Measurements from ENCODE around the gene AGTRAP.

The AGTRAP gene

GRCh38 chr1:11697893-11698210 lies 38.1 kb upstream of the AGTRAP start:
- no peak for TF ChIP-seq TAF1 (IDR thresholded peaks at IDR 0.05; ENCODE audit: borderline replicate concordance, insufficient read depth, low read length)
- no peak for TF ChIP-seq SIN3A (IDR thresholded peaks at IDR 0.05; ENCODE audit: borderline replicate concordance, insufficient read depth, low read length)
- no peak for TF ChIP-seq FOXP2 (optimal IDR thresholded peaks at IDR 0.05; ENCODE audit: borderline replicate concordance, extremely low read depth, extremely low read length, insufficient read depth)
- TF ChIP-seq POLR2AphosphoS5 (IDR thresholded peaks at IDR 0.05; ENCODE audit: low read depth, low read length), result no peak
- TF ChIP-seq REST (IDR thresholded peaks at IDR 0.05; ENCODE audit: insufficient read depth in 1 of 2, low read depth in 2 of 2, low read length in 2 of 2), result no peak

- TF ChIP-seq TAF1 (IDR thresholded peaks at IDR 0.05; ENCODE audit: borderline replicate concordance, insufficient read depth, low read length), result no peak
- no peak for TF ChIP-seq POLR2AphosphoS5 (IDR thresholded peaks at IDR 0.05; ENCODE audit: low read depth, low read length)
- TF ChIP-seq REST (IDR thresholded peaks at IDR 0.05; ENCODE audit: insufficient read depth in 1 of 2, low read depth in 2 of 2, low read length in 2 of 2), result no peak
These were observed 35.1 kb upstream of the AGTRAP start for GRCh38 chr1:11700601-11701467.

GRCh38 chr1:11701551-11701961 lies 34.4 kb upstream of the AGTRAP start:
- TF ChIP-seq REST (IDR thresholded peaks at IDR 0.05; ENCODE audit: insufficient read depth in 1 of 2, low read depth in 2 of 2, low read length in 2 of 2), result no peak

- TF ChIP-seq REST (IDR thresholded peaks at IDR 0.05; ENCODE audit: insufficient read depth in 1 of 2, low read depth in 2 of 2, low read length in 2 of 2) (no peak), FOXP2 (optimal IDR thresholded peaks at IDR 0.05; ENCODE audit: borderline replicate concordance, extremely low read depth, extremely low read length, insufficient read depth) (no peak), TAF1 (IDR thresholded peaks at IDR 0.05; ENCODE audit: borderline replicate concordance, insufficient read depth, low read length) (no peak), POLR2AphosphoS5 (IDR thresholded peaks at IDR 0.05; ENCODE audit: low read depth, low read length) (no peak), SIN3A (IDR thresholded peaks at IDR 0.05; ENCODE audit: borderline replicate concordance, insufficient read depth, low read length) (no peak)
These were observed 33.7 kb upstream of the AGTRAP start for GRCh38 chr1:11701981-11702803.

Measured in PFSK-1 (cell line).